Kidney (tissue), 14 donors: ENCODE results near the gene ARAP3. TPM values are rescaled to one million over a fixed set of nuclear protein-coding genes. Genes with fewer than 3 reads are reported as not detected.
"Not testable (repeated sequence)": the region's sequence is repeated elsewhere in the genome, so short reads cannot be mapped to it uniquely, and the experiment has no call there.

Experiments used
- DNase-seq, 5 donors: peaks; one replicate each; pipeline ENCODE4 v3.0.0-alpha.2; 2013 to 2020
- FAIRE-seq: peaks from 2 replicates; lab custom pipeline; 2012; peaks lifted over from hg19 to GRCh38; lab: Jason Lieb, UNC
- H3K27ac ChIP-seq, 2 donors: one replicate each; pipeline ENCODE4 v1.7.0; 2013; ENCODE audit warnings: low read depth in 2 of 2, low read length in 2 of 2, inconsistent platforms in 1 of 2
- H3K27me3 ChIP-seq: one replicate; pipeline ENCODE4 v1.7.1; 2013; ENCODE audit warnings: low read length, inconsistent platforms; ENCODE audit not compliant: control insufficient read depth, insufficient read depth
- H3K36me3 ChIP-seq, 3 donors: one replicate each; pipeline versions ENCODE4 v1.7.0 to v1.7.1; 2013; ENCODE audit warnings: low read length in 3 of 3, control low read depth in 1 of 3, inconsistent platforms in 1 of 3; ENCODE audit not compliant: insufficient read depth in 3 of 3, control insufficient read depth in 2 of 3
- H3K4me1 ChIP-seq, 3 donors: one replicate each; pipeline versions ENCODE4 v1.7.0 to v1.7.1; 2013; ENCODE audit warnings: low read length in 3 of 3, inconsistent platforms in 1 of 3, low read depth in 1 of 3; ENCODE audit not compliant: control insufficient read depth in 2 of 3, insufficient read depth in 2 of 3
- H3K4me3 ChIP-seq, 3 donors: one replicate each; pipeline versions ENCODE4 v1.7.0 to v1.8.1; 2013; ENCODE audit warnings: low read length in 3 of 3, control low read depth in 1 of 3, inconsistent platforms in 1 of 3
- H3K9ac ChIP-seq, 3 donors: one replicate each; pipeline versions ENCODE4 v1.7.0 to v1.7.1; 2013; ENCODE audit warnings: low read length in 3 of 3, control low read depth in 1 of 3, inconsistent platforms in 1 of 3
- H3K9me3 ChIP-seq, 3 donors: one replicate each; pipeline versions ENCODE4 v1.7.0 to v1.7.1; 2013; ENCODE audit warnings: low read length in 3 of 3, control low read depth in 1 of 3, inconsistent platforms in 1 of 3; ENCODE audit not compliant: control insufficient read depth in 2 of 3, insufficient read depth in 1 of 3
- intact Hi-C: fragments of 100-400 bp; cut with DNase I; formaldehyde crosslinking; loops from one replicate; pipeline ENCODE4 v1.11.1; 2022
- polyA plus RNA-seq: library from polyadenylated mRNA; stranded (reverse); fragments of 350-450 nt; fragmentation: Illumina TruSeq; extraction: RNeasy Lipid Tissue Mini Kit (QIAGEN cat#74804); gene quantifications from one replicate; pipeline ENCODE4 v1.2.3, GENCODE V29; 2014; ENCODE audit warnings: low read depth, low replicate concordance; ENCODE audit not compliant: insufficient read depth
- total RNA-seq: library from RNA; stranded (reverse); fragmentation: NEBNext Ultra II Directional; extraction: Animal tissue kit (Norgen Biotek cat#: 25700); gene quantifications from one replicate; pipeline ENCODE4 v1.2.1, GENCODE V29; 2021
- TF ChIP-seq, protein P1 (sequence below): IDR thresholded peaks from 3 replicates; pipeline ENCODE4 v1.5.1; 2012; ENCODE audit warnings: mild to moderate bottlenecking, moderate library complexity, borderline replicate concordance; ENCODE audit not compliant: insufficient read depth; ENCODE audit errors: extremely low read depth
- donor health status: control.
- donor health status: control.
- donor health status: control.
- donor health status: control.
- donor health status: control.
- donor health status: DM: yes; HTN: yes; CAD: no.
- donor health status: Normal renal cell carcinoma (clear cell type).

ARAP3 gene
- total and polyA plus RNA-seq, 2 donors from 2014 or later: 7.2 to 19.8 TPM

DNA sequence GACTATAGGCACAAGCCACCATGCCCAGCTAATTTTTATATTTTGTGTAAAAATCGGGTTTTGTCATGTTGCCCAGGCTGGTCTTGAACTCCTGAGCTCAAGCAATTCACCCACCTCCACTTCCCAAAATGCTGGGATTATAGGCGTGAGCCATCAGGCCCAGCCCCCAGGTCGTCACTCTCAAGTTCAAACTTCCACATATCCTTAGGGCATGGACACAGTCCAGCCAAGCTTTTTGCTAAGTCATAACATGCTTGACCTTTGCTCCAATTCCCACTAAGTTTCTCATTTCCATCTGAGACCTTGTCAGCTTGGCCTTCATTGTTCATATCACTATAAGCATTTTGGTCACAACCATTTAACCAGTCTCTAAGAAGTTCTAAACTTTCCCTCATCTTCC is 43.9 kb upstream of the ARAP3 start:
- Histone ChIP-seq H3K27ac (no peak overlapping the region), H3K4me3 (no peak overlapping the region), H3K9ac (no peak overlapping the region), H3K36me3 (no peaks in the 10 kb centered on the region), H3K27me3 (no peaks in the 10 kb centered on the region), H3K9me3 (no peaks in the 10 kb centered on the region), H3K4me1 (no peaks in the 10 kb centered on the region)
- TF ChIP-seq, protein P1, sequence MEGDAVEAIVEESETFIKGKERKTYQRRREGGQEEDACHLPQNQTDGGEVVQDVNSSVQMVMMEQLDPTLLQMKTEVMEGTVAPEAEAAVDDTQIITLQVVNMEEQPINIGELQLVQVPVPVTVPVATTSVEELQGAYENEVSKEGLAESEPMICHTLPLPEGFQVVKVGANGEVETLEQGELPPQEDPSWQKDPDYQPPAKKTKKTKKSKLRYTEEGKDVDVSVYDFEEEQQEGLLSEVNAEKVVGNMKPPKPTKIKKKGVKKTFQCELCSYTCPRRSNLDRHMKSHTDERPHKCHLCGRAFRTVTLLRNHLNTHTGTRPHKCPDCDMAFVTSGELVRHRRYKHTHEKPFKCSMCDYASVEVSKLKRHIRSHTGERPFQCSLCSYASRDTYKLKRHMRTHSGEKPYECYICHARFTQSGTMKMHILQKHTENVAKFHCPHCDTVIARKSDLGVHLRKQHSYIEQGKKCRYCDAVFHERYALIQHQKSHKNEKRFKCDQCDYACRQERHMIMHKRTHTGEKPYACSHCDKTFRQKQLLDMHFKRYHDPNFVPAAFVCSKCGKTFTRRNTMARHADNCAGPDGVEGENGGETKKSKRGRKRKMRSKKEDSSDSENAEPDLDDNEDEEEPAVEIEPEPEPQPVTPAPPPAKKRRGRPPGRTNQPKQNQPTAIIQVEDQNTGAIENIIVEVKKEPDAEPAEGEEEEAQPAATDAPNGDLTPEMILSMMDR: no peak
- FAIRE-seq (no peak), DNase-seq (no peak)
- intact Hi-C loops: no loop called here

DNA sequence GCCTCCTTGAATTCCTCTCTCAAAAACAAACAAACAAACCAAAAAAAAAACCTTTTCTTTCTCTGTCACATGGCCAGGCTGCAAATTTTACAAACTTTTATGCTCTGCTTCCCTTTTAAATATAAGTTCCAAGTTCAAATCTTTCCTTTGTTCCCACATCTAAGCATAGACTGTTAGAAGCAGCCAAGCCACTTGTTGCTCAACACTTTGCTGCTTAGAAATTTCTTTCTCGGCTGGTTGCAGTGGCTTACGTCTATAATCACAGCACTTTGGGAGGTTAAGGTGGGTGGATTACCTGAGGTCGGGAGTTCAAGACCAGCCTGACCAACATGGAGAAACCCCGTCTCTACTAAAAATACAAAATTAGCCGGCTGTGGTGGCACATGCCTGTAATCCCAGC is 43.1 kb upstream of the ARAP3 start:
- H3K9ac ChIP-seq, H3K27me3 ChIP-seq, FAIRE-seq, H3K4me3 ChIP-seq, H3K4me1 ChIP-seq, DNase-seq, intact Hi-C loops, H3K9me3 ChIP-seq, H3K27ac ChIP-seq, H3K36me3 ChIP-seq: not testable (repeated sequence)

DNA sequence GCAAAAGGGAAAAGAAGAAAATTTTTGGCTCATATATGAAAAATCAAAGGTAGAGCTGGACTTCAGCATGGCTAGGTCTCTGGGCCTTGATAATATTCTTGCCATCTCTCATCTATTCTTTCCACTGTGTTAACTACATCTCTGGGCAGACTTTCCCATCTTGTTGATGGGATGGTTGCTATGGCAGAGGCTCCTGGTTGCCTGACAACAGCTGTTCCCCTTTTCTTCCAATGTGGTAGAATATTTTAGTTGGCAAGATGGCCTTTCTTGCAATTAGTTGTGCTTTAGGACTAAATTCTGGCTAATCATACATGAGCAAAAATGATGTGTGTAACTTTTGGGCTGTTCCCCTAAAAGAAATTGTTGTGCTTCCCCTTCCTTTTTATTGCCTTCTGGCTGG is 40.2 kb upstream of the ARAP3 start:
- TF ChIP-seq, protein P1: no peak
- no peak for DNase-seq
- intact Hi-C loops: no loop called here

DNA sequence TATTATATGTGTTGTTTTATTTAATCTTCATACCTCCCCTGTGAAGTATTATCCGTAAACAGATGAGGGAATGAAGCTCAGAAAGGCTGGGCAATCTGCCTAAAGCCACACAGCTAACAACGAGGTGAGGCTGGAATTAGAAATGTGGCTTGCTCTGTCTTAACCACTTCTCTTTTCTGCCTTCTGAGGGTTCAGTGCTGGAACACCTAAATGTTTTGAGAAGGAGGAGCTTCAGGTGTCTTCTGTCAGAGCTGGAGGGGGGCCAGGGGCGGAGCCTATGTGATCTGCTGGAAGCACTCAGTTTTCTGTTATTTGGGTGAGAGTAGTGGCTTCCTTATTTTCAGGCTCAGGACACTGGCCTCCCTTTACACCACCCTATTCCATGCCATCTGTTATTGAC is 35.0 kb upstream of the ARAP3 start:
- Histone ChIP-seq H3K36me3 (no peaks in the 10 kb centered on the region), H3K27ac (no peak overlapping the region), H3K9me3 (no peaks in the 10 kb centered on the region), H3K27me3 (no peaks in the 10 kb centered on the region), H3K4me1 (peaks cover 0 to 9% (median 4%) of the 10 kb centered on the region in 3 donors), H3K9ac (no peak overlapping the region), H3K4me3 (no peak overlapping the region)
- intact Hi-C loops: no loop called here
- FAIRE-seq (no peak), DNase-seq (no peak)
- TF ChIP-seq, protein P1: no peak

More for the DNA sequence above, 40.2 kb upstream of the ARAP3 start:
- H3K9ac ChIP-seq: no peak overlapping the region
- no peak for FAIRE-seq
- no peak overlapping the region for H3K4me3 ChIP-seq
- H3K27ac ChIP-seq: no peak overlapping the region
- H3K36me3 ChIP-seq: no peaks in the 10 kb centered on the region
- H3K4me1 ChIP-seq: no peaks in the 10 kb centered on the region
- no peaks in the 10 kb centered on the region for H3K9me3 ChIP-seq
- no peaks in the 10 kb centered on the region for H3K27me3 ChIP-seq
